ENCODE results near the gene JAKMIP3. TPM values are rescaled to one million over a fixed set of nuclear protein-coding genes. Genes with fewer than 3 reads are reported as not detected.

JAKMIP3 gene
- total RNA-seq, 1 donor = 0.36 TPM

DNA sequence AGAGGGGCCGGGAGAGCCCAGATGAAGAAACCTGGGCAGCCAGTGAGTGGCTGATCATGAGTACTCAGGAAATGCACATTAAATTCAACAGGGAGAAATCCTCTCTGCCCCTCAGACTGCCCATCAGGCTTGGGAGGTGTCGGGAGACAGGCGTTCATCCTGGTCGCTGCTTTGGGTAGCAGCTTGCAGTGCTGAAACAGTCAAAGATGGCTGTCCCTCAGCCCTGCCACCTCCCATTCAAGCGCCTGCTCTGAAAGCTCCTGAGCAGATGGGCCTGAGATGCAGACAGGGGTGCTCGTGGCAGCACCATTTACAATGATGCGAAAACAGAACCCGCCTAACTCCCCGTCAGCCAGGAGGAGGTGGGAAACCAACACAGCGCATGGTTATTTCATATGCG is 3.6 kb upstream of the JAKMIP3 start:
- no peak overlapping the region for H3K4me2 ChIP-seq (ENCODE audit: insufficient read depth, low read length)
- no peaks in the 10 kb centered on the region for H3K27me3 ChIP-seq (ENCODE audit: insufficient read depth, low read length)
- no peaks in the 10 kb centered on the region for H3K9me3 ChIP-seq (ENCODE audit: low read depth, low read length)
- H3K36me3 ChIP-seq (ENCODE audit: insufficient read depth, low read length) = no peaks in the 10 kb centered on the region
- TF ChIP-seq, protein P1, sequence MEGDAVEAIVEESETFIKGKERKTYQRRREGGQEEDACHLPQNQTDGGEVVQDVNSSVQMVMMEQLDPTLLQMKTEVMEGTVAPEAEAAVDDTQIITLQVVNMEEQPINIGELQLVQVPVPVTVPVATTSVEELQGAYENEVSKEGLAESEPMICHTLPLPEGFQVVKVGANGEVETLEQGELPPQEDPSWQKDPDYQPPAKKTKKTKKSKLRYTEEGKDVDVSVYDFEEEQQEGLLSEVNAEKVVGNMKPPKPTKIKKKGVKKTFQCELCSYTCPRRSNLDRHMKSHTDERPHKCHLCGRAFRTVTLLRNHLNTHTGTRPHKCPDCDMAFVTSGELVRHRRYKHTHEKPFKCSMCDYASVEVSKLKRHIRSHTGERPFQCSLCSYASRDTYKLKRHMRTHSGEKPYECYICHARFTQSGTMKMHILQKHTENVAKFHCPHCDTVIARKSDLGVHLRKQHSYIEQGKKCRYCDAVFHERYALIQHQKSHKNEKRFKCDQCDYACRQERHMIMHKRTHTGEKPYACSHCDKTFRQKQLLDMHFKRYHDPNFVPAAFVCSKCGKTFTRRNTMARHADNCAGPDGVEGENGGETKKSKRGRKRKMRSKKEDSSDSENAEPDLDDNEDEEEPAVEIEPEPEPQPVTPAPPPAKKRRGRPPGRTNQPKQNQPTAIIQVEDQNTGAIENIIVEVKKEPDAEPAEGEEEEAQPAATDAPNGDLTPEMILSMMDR (IDR thresholded peaks at IDR 0.05; ENCODE audit: extremely low read depth, low read depth, low read length) = no peak
- H2AFZ ChIP-seq (ENCODE audit: low read length) = no peak overlapping the region
- no peaks in the 10 kb centered on the region for H3K79me2 ChIP-seq (ENCODE audit: insufficient read depth, low read length)
- no peak overlapping the region for H3K4me3 ChIP-seq (ENCODE audit: insufficient read depth, low read length)
- H3K4me1 ChIP-seq (ENCODE audit: insufficient read depth, low read length) = peaks cover 10% of the 10 kb centered on the region
- DNase-seq (ENCODE audit: insufficient read length, low spot score, missing footprints) = no peak
- H4K20me1 ChIP-seq (ENCODE audit: insufficient read depth, low read length) = no peaks in the 10 kb centered on the region
- no peak overlapping the region for H3K27ac ChIP-seq (ENCODE audit: low read depth, low read length)

DNA sequence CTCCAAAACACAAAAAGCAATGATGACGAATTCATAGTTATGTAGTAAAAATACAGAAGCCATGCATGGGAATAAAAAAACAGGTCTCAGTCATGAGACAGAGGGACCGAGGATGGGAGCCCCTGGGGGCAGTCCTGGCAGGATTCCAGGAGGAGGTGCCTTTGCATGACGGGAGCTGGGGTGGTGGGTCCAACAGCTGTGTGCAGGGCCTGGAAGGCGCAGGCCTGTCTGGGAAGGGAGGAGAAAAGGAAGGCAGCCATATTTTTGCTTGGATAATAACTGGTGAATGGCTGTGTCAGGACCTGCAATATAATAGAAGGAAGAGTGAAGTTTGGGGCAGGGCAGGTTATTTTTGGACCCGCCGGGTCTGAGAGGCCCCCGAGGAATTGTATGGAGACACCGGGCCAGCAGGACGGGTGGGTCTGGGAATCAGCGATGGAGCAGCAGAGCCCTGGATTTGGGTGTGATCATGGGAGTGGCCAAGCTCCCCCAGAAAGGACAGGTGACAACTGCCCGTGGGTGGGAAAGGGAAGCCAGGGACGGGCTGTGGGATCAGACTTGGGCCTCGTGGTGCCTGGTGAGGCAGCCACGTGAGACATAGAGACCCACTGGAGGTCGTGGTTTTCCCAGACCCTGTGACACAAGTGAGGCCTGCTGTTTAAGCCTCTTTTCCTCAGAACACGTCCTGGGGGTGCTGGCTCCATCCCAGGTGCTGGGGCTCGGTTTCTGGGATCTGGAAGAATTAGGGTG is 2.9 kb upstream of the JAKMIP3 start:
- no peaks in the 10 kb centered on the region for H3K9me3 ChIP-seq (ENCODE audit: low read depth, low read length)
- no peaks in the 10 kb centered on the region for H3K36me3 ChIP-seq (ENCODE audit: insufficient read depth, low read length)
- TF ChIP-seq, protein P1 (IDR thresholded peaks at IDR 0.05; ENCODE audit: extremely low read depth, low read depth, low read length) = no peak
- no peak overlapping the region for H3K4me3 ChIP-seq (ENCODE audit: insufficient read depth, low read length)
- no peaks in the 10 kb centered on the region for H4K20me1 ChIP-seq (ENCODE audit: insufficient read depth, low read length)
- H3K27ac ChIP-seq (ENCODE audit: low read depth, low read length) = no peak overlapping the region
- no peak for DNase-seq (ENCODE audit: insufficient read length, low spot score, missing footprints)
- no peak overlapping the region for H2AFZ ChIP-seq (ENCODE audit: low read length)
- no peaks in the 10 kb centered on the region for H3K79me2 ChIP-seq (ENCODE audit: insufficient read depth, low read length)
- H3K27me3 ChIP-seq (ENCODE audit: insufficient read depth, low read length) = no peaks in the 10 kb centered on the region
- peaks cover 10% of the 10 kb centered on the region for H3K4me1 ChIP-seq (ENCODE audit: insufficient read depth, low read length)
- H3K4me2 ChIP-seq (ENCODE audit: insufficient read depth, low read length) = no peak overlapping the region

DNA sequence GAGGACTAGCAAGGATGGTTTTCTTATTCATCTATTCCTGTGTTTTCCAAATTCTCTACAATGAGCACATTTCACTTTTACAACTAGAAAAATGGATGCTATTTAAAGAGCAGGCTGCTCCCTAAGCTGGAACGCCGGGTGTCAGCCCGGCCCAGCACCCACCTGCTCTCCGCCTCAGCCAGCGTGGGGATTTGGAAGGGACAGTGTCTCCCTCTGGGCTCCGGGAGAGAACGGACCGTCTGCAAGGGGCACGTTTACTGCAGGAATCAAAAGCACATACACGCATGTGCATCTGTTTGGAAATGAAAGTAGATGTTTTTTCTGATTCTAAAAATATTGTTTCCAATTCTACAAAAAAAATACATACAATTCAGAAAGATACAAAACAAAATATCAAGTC is 2.3 kb upstream of the JAKMIP3 start:
- Histone ChIP-seq H3K27me3 (ENCODE audit: insufficient read depth, low read length) (no peaks in the 10 kb centered on the region), H4K20me1 (ENCODE audit: insufficient read depth, low read length) (no peaks in the 10 kb centered on the region), H3K79me2 (ENCODE audit: insufficient read depth, low read length) (no peaks in the 10 kb centered on the region), H3K4me3 (ENCODE audit: insufficient read depth, low read length) (no peak overlapping the region), H3K27ac (ENCODE audit: low read depth, low read length) (no peak overlapping the region), H3K9me3 (ENCODE audit: low read depth, low read length) (no peaks in the 10 kb centered on the region), H3K36me3 (ENCODE audit: insufficient read depth, low read length) (no peaks in the 10 kb centered on the region), H3K4me2 (ENCODE audit: insufficient read depth, low read length) (no peak overlapping the region), H2AFZ (ENCODE audit: low read length) (no peak overlapping the region), H3K4me1 (ENCODE audit: insufficient read depth, low read length) (peaks cover 10% of the 10 kb centered on the region)
- TF ChIP-seq, protein P1 (IDR thresholded peaks at IDR 0.05; ENCODE audit: extremely low read depth, low read depth, low read length) = no peak
- DNase-seq (ENCODE audit: insufficient read length, low spot score, missing footprints) = no peak

DNA sequence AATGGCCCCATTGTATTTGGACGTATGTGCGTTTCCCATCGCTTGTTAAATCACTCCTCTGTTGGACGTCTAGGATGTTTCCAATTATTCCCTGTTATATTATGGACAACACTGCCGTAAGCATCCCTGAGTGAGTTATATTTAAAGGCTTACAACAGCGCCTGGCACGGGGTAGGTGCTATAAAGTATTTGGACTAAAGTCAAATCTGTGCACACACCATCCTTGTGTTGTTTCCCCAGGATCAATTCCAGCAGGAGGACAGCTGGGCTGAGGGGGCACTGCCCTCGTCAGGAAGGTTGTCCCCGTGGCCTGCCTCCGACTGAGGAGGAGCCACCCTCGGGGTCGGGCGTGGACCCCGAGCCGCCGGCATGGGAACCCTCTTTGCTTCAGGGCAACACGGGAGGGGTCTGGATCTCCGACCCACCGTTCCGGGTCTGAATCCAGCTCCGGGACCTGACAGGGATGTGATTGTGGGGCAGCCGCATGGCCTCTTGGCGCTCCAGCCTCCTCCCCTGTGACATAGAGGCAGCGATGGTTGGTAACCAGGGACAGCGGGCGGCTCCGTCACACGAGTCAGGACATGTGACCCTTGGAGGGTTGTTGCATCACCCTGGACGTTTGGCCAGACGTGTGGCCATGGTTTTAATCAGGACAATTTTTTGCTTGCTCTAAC is 1.5 kb upstream of the JAKMIP3 start:
- Histone ChIP-seq H3K4me3 (ENCODE audit: insufficient read depth, low read length) (no peak overlapping the region), H3K79me2 (ENCODE audit: insufficient read depth, low read length) (no peaks in the 10 kb centered on the region), H4K20me1 (ENCODE audit: insufficient read depth, low read length) (no peaks in the 10 kb centered on the region), H3K36me3 (ENCODE audit: insufficient read depth, low read length) (no peaks in the 10 kb centered on the region), H3K27me3 (ENCODE audit: insufficient read depth, low read length) (no peaks in the 10 kb centered on the region), H3K4me1 (ENCODE audit: insufficient read depth, low read length) (peaks cover 10% of the 10 kb centered on the region), H3K4me2 (ENCODE audit: insufficient read depth, low read length) (no peak overlapping the region), H2AFZ (ENCODE audit: low read length) (no peak overlapping the region), H3K27ac (ENCODE audit: low read depth, low read length) (no peak overlapping the region), H3K9me3 (ENCODE audit: low read depth, low read length) (no peaks in the 10 kb centered on the region)
- no peak for DNase-seq (ENCODE audit: insufficient read length, low spot score, missing footprints)
- TF ChIP-seq, protein P1 (IDR thresholded peaks at IDR 0.05; ENCODE audit: extremely low read depth, low read depth, low read length) = no peak

Measured in osteoblast (primary cell).